ENCODE measurements around the gene NDUFV1. TPM values are rescaled to one million over a fixed set of nuclear protein-coding genes. Genes with fewer than 3 reads are reported as not detected.

The NDUFV1 gene
- total and polyA plus RNA-seq, 9 donors: 126 to 173 (median 149) TPM

DNA sequence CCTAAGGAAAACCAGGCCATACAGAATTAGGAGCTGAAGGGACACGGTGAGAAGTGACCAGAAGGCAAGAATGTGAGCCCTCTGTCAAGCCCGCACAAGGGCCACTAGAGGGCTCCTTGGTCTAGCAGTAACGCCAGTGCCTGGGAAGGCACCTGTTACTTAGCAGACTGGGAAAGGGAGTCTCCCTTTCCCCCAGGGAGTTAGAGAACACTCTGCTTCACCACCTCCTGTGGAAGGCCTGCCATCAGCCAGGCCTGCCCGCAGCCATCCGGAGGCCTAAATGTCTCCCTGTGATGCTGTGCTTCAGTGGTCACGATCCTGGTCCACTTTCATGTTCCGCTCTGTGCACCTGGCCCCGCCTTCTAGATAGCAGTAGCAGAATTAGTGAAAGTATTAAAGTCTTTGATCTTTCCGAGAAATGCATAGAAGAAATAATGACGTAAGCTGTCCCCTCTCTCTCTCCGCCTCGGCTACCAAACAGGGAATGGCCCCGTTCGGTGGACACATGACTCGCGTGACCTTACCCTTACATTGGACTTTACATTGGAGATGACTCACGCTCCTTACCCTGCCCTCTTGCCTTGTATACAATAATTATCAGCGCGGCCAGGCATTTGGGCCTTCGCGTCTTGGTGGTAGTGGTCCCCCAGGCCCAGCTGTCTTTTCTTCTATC lies 33.9 kb upstream of the NDUFV1 start:
- Histone ChIP-seq H3K4me3 (ENCODE audit: low read length) (no peak overlapping the region), H3K9me3 (replicated peaks; ENCODE audit: control insufficient read depth, low read depth, low read length) (no peaks in the 10 kb centered on the region), H3K4me1 (ENCODE audit: control insufficient read depth, insufficient read depth, low read length) (no peaks in the 10 kb centered on the region), H3K36me3 (ENCODE audit: control insufficient read depth, insufficient read depth, low read length) (no peaks in the 10 kb centered on the region), H3K27ac (ENCODE audit: low read length) (no peak overlapping the region), H3K27me3 (ENCODE audit: control insufficient read depth, insufficient read depth, low read length) (peaks cover 13% of the 10 kb centered on the region)
- DNase-seq: peak; percentile 53
- 78% methylated on average over 14 of the region's 21 CpGs for WGBS (ENCODE audit: insufficient coverage)

- Histone ChIP-seq H3K4me1 (ENCODE audit: control insufficient read depth, insufficient read depth, low read length) (no peaks in the 10 kb centered on the region), H3K27ac (ENCODE audit: low read length) (no peak overlapping the region), H3K36me3 (ENCODE audit: control insufficient read depth, insufficient read depth, low read length) (no peaks in the 10 kb centered on the region), H3K9me3 (replicated peaks; ENCODE audit: control insufficient read depth, low read depth, low read length) (no peaks in the 10 kb centered on the region), H3K27me3 (ENCODE audit: control insufficient read depth, insufficient read depth, low read length) (peaks cover 27% of the 10 kb centered on the region), H3K4me3 (ENCODE audit: low read length) (no peak overlapping the region)
- DNase-seq: no peak
- WGBS (ENCODE audit: insufficient coverage): no CpG with 5 or more reads among the region's 3 CpGs
These were observed 31.8 kb upstream of the NDUFV1 start for GRCh38 chr11:67574938-67575337.

- no peaks in the 10 kb centered on the region for H3K36me3 ChIP-seq (ENCODE audit: control insufficient read depth, insufficient read depth, low read length)
- 75% methylated on average over 10 of the region's 14 CpGs for WGBS (ENCODE audit: insufficient coverage)
- no peak for DNase-seq
- H3K4me1 ChIP-seq (ENCODE audit: control insufficient read depth, insufficient read depth, low read length): no peaks in the 10 kb centered on the region
- H3K27me3 ChIP-seq (ENCODE audit: control insufficient read depth, insufficient read depth, low read length): peaks cover 38% of the 10 kb centered on the region
- no peak overlapping the region for H3K4me3 ChIP-seq (ENCODE audit: low read length)
- no peaks in the 10 kb centered on the region for H3K9me3 ChIP-seq (replicated peaks; ENCODE audit: control insufficient read depth, low read depth, low read length)
- H3K27ac ChIP-seq (ENCODE audit: low read length): no peak overlapping the region
These were observed 29.8 kb upstream of the NDUFV1 start for GRCh38 chr11:67576735-67577475.

- Histone ChIP-seq H3K4me1 (ENCODE audit: control insufficient read depth, insufficient read depth, low read length) (peaks cover 4% of the 10 kb centered on the region), H3K27me3 (ENCODE audit: control insufficient read depth, insufficient read depth, low read length) (peaks cover 44% of the 10 kb centered on the region), H3K9me3 (replicated peaks; ENCODE audit: control insufficient read depth, low read depth, low read length) (no peaks in the 10 kb centered on the region), H3K27ac (ENCODE audit: low read length) (no peak overlapping the region), H3K4me3 (ENCODE audit: low read length) (no peak overlapping the region), H3K36me3 (ENCODE audit: control insufficient read depth, insufficient read depth, low read length) (no peaks in the 10 kb centered on the region)
- 90% methylated on average over 6 of the region's 6 CpGs for WGBS (ENCODE audit: insufficient coverage)
- no peak for DNase-seq
These were observed 28.8 kb upstream of the NDUFV1 start for GRCh38 chr11:67577951-67578350.

GRCh38 chr11:67581469-67581868 lies 25.3 kb upstream of the NDUFV1 start:
- no peak overlapping the region for H3K27ac ChIP-seq (ENCODE audit: low read length)
- no peaks in the 10 kb centered on the region for H3K9me3 ChIP-seq (replicated peaks; ENCODE audit: control insufficient read depth, low read depth, low read length)
- peaks cover 14% of the 10 kb centered on the region for H3K36me3 ChIP-seq (ENCODE audit: control insufficient read depth, insufficient read depth, low read length)
- H3K4me3 ChIP-seq (ENCODE audit: low read length): no peak overlapping the region
- peaks cover 41% of the 10 kb centered on the region for H3K27me3 ChIP-seq (ENCODE audit: control insufficient read depth, insufficient read depth, low read length)
- DNase-seq: no peak
- peaks cover 20% of the 10 kb centered on the region for H3K4me1 ChIP-seq (ENCODE audit: control insufficient read depth, insufficient read depth, low read length)
- WGBS (ENCODE audit: insufficient coverage): 20% methylated on average over 7 of the region's 11 CpGs

DNA sequence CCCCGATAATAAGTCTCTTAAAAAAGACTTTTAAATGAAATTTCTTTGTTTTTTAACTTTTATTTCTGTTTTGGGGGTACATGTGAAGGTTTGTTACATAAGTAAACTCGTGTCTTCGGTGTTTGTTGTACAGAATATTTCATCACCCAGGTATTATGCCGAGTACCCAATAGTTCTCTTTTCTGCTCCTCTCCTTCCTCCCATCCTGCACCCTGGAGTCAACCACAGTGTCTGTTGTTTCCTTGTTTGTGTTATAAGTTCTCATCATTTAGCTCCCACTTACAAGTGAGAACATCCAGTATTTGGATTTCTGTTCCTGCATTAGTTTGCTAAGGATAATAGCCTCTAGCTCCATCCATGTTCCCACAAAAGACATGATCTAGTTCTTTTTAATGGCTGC lies 24.7 kb upstream of the NDUFV1 start:
- Histone ChIP-seq H3K4me3 (ENCODE audit: low read length) (no peak overlapping the region), H3K4me1 (ENCODE audit: control insufficient read depth, insufficient read depth, low read length) (peaks cover 20% of the 10 kb centered on the region), H3K27me3 (ENCODE audit: control insufficient read depth, insufficient read depth, low read length) (peaks cover 41% of the 10 kb centered on the region), H3K36me3 (ENCODE audit: control insufficient read depth, insufficient read depth, low read length) (peaks cover 14% of the 10 kb centered on the region), H3K9me3 (replicated peaks; ENCODE audit: control insufficient read depth, low read depth, low read length) (no peaks in the 10 kb centered on the region), H3K27ac (ENCODE audit: low read length) (no peak overlapping the region)
- no CpG with 5 or more reads among the region's 4 CpGs for WGBS (ENCODE audit: insufficient coverage)
- DNase-seq: no peak

DNA sequence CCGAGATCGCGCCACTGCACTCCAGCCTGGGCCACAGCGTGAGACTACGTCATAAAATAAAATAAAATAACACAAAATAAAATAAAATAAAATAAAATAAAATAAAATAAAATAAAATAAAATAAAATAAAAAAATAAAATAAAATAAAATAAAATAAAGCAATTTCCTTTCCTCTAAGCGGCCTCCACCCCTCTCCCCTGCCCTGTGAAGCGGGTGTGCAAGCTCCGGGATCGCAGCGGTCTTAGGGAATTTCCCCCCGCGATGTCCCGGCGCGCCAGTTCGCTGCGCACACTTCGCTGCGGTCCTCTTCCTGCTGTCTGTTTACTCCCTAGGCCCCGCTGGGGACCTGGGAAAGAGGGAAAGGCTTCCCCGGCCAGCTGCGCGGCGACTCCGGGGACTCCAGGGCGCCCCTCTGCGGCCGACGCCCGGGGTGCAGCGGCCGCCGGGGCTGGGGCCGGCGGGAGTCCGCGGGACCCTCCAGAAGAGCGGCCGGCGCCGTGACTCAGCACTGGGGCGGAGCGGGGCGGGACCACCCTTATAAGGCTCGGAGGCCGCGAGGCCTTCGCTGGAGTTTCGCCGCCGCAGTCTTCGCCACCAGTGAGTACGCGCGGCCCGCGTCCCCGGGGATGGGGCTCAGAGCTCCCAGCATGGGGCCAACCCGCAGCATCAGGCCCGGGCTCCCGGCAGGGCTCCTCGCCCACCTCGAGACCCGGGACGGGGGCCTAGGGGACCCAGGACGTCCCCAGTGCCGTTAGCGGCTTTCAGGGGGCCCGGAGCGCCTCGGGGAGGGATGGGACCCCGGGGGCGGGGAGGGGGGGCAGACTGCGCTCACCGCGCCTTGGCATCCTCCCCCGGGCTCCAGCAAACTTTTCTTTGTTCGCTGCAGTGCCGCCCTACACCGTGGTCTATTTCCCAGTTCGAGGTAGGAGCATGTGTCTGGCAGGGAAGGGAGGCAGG lies 23.2 kb upstream of the NDUFV1 start, which contains the start of gene GSTP1:
GSTP1 (plus strand) TSS at position 566 of the 958 bp plus-strand sequence; CDS start at position 598, 32 bp downstream.
- under 1% methylated on average over 65 of the region's 81 CpGs for WGBS (ENCODE audit: insufficient coverage)
- peaks cover 20% of the 10 kb centered on the region for H3K4me1 ChIP-seq (ENCODE audit: control insufficient read depth, insufficient read depth, low read length)
- peak within 1 kb of the TSS; percentile 84 for H3K4me3 ChIP-seq (ENCODE audit: low read length)
- peak within 1 kb of the TSS; percentile 92 for H3K27ac ChIP-seq (ENCODE audit: low read length)
- peaks cover 20% of the 10 kb centered on the region for H3K36me3 ChIP-seq (ENCODE audit: control insufficient read depth, insufficient read depth, low read length)
- H3K9me3 ChIP-seq (replicated peaks; ENCODE audit: control insufficient read depth, low read depth, low read length): no peaks in the 10 kb centered on the region
- peaks cover 33% of the 10 kb centered on the region for H3K27me3 ChIP-seq (ENCODE audit: control insufficient read depth, insufficient read depth, low read length)
- peak; percentile 97 for DNase-seq

- peaks cover 20% of the 10 kb centered on the region for H3K36me3 ChIP-seq (ENCODE audit: control insufficient read depth, insufficient read depth, low read length)
- H3K4me3 ChIP-seq (ENCODE audit: low read length): peak overlapping the region; percentile 84
- DNase-seq: peak; percentile 83
- no peaks in the 10 kb centered on the region for H3K9me3 ChIP-seq (replicated peaks; ENCODE audit: control insufficient read depth, low read depth, low read length)
- H3K27ac ChIP-seq (ENCODE audit: low read length): peak overlapping the region; percentile 92
- H3K4me1 ChIP-seq (ENCODE audit: control insufficient read depth, insufficient read depth, low read length): peaks cover 20% of the 10 kb centered on the region
- peaks cover 30% of the 10 kb centered on the region for H3K27me3 ChIP-seq (ENCODE audit: control insufficient read depth, insufficient read depth, low read length)
- WGBS (ENCODE audit: insufficient coverage): 21% methylated on average over 18 of the region's 33 CpGs
These were observed 22.4 kb upstream of the NDUFV1 start for GRCh38 chr11:67584205-67584880.

Data from muscle of leg (tissue), 11 donors.